Stimulated activated CD8-positive, alpha-beta memory T cell treated with anti-CD3 and anti-CD28 coated beads, Interleukin-12 subunit alpha, Interleukin-12 subunit beta, amount 100 ng/mL, for 24 hours (primary cell): ENCODE results near the gene REEP1.

Source experiments
- DNase-seq: peaks from one replicate; pipeline ENCODE4 v3.0.0-alpha.2; 2020; ENCODE audit errors: extremely low read depth

Gene REEP1

GRCh38 chr2:86195808-86196387 is 141.5 kb downstream of the REEP1 start:
- DNase-seq = no peak

GRCh38 chr2:86195055-86195807 is 142.2 kb downstream of the REEP1 start, which contains the start of gene IMMT:
Gene IMMT (minus strand): TSS chr2:86195462. CDS start chr2:86195382, 80 bp downstream.
- peak; percentile 92 for DNase-seq

GRCh38 chr2:86194751-86195054 is 142.7 kb downstream of the REEP1 start:
- no peak for DNase-seq

- no peak for DNase-seq
Measured at GRCh38 chr2:86193901-86194567, 143.4 kb downstream of the REEP1 start.

GRCh38 chr2:86189782-86190416 is 147.5 kb downstream of the REEP1 start:
- no peak for DNase-seq

GRCh38 chr2:86186431-86186830 is 151.0 kb downstream of the REEP1 start:
- DNase-seq = no peak

- no peak for DNase-seq
Measured at GRCh38 chr2:86185517-86186212, 151.8 kb downstream of the REEP1 start.

- no peak for DNase-seq
Measured at GRCh38 chr2:86176597-86176996, 160.8 kb downstream of the REEP1 start.

- DNase-seq = no peak
Measured at GRCh38 chr2:86175828-86176227, 161.6 kb downstream of the REEP1 start.

GRCh38 chr2:86174445-86174844 is 163.0 kb downstream of the REEP1 start:
- DNase-seq = no peak

- no peak for DNase-seq
Measured at GRCh38 chr2:86172610-86173009, 164.8 kb downstream of the REEP1 start.

- no peak for DNase-seq
Measured at GRCh38 chr2:86171295-86171694, 166.1 kb downstream of the REEP1 start.

GRCh38 chr2:86170449-86170848 is 167.0 kb downstream of the REEP1 start:
- DNase-seq = no peak
